B cell (primary cell): ENCODE data around the gene LRRC73. TPM values are rescaled to one million over a fixed set of nuclear protein-coding genes. Genes with fewer than 3 reads are reported as not detected.

Experiments
- ATAC-seq: fragments of 200-7000 bp; cut with Tn5 transposase; one replicate; pipeline ENCODE4 v1.10.0; 2021; ENCODE audit warnings: low read depth, mild to moderate bottlenecking, moderate number of reproducible peaks, moderate library complexity
- CTCF ChIA-PET: fragments of 350-600 bp; sonication (Branson Sonifier 250); formaldehyde crosslinking; loops from one replicate; lab custom pipeline; 2021; ENCODE audit warnings: antibody characterized with exemption, inconsistent platforms; lab: Charles Lee
- POLR2A ChIA-PET: fragments of 350-600 bp; sonication (Branson Sonifier 250); formaldehyde crosslinking; loops from one replicate; lab custom pipeline; 2021; ENCODE audit warnings: antibody characterized with exemption; lab: Charles Lee
- DNase-seq: peaks from one replicate; pipeline ENCODE4 v3.0.0; 2013
- H2AFZ ChIP-seq: 2 replicates; pipeline ENCODE4 v1.6.1; 2012; ENCODE audit warnings: mild to moderate bottlenecking, low read depth, low read length; ENCODE audit not compliant: insufficient read depth, poor library complexity, severe bottlenecking
- H3K27ac ChIP-seq, 2 donors: 1 replicate in 1 of 2; 2 replicates in 1 of 2; pipeline ENCODE4 v1.5.1; 2012 to 2013; ENCODE audit warnings: low read length in 2 of 2, mild to moderate bottlenecking in 2 of 2, moderate library complexity in 1 of 2
- H3K27me3 ChIP-seq, 4 experiments: fragments of 200-600 bp in 1 of 4; sonication (generic) in 1 of 4; replicated peaks in 1 of 4; 1 replicate in 2 of 4; 2 replicates in 2 of 4; pipeline versions ENCODE4 v1.6.1 to v1.7.0; 2013 to 2016; ENCODE audit warnings: low read length in 3 of 4, mild to moderate bottlenecking in 2 of 4, mixed read lengths in 1 of 4, moderate library complexity in 1 of 4; ENCODE audit not compliant: insufficient read depth in 4 of 4, control insufficient read depth in 3 of 4; ENCODE audit errors: control extremely low read depth in 1 of 4
- H3K36me3 ChIP-seq, 2 experiments: replicated peaks in 1 of 2; 1 replicate in 1 of 2; 2 replicates in 1 of 2; pipeline versions ENCODE4 v1.6.1 to v1.7.1; 2013; ENCODE audit warnings: low read length in 1 of 2; ENCODE audit not compliant: insufficient read depth in 2 of 2, control insufficient read depth in 1 of 2; ENCODE audit errors: control extremely low read depth in 1 of 2, extremely low read depth in 1 of 2
- H3K4me1 ChIP-seq, 2 donors: fragments of 200-600 bp in 1 of 2; sonication (generic) in 1 of 2; 1 replicate in 1 of 2; 2 replicates in 1 of 2; pipeline versions ENCODE4 v1.5.1 to v1.6.1; 2013 to 2017; ENCODE audit warnings: low read length in 2 of 2; ENCODE audit not compliant: control insufficient read depth in 2 of 2, insufficient read depth in 2 of 2
- H3K4me2 ChIP-seq: replicated peaks from 2 replicates; pipeline ENCODE3; 2012; ENCODE audit warnings: mild to moderate bottlenecking, low read depth, low read length; ENCODE audit not compliant: poor library complexity, severe bottlenecking
- H3K4me3 ChIP-seq, 5 experiments: fragments of 200-600 bp in 1 of 5; sonication (generic) in 1 of 5; 1 replicate in 3 of 5; 2 replicates in 2 of 5; pipeline versions ENCODE4 v1.5.1 to v1.7.0; 2011 to 2016; ENCODE audit warnings: low read length in 4 of 5, mild to moderate bottlenecking in 4 of 5, low read depth in 2 of 5, control low read depth in 1 of 5, moderate library complexity in 1 of 5; ENCODE audit not compliant: insufficient read depth in 1 of 5; ENCODE audit errors: control extremely low read depth in 1 of 5, extremely low read depth in 1 of 5
- H3K79me2 ChIP-seq: fragments of 200-600 bp; sonication (generic); one replicate; pipeline ENCODE4 v1.6.0; 2016; ENCODE audit warnings: low read length; ENCODE audit not compliant: control insufficient read depth, insufficient read depth
- H3K9ac ChIP-seq: fragments of 200-600 bp; sonication (generic); 2 replicates; pipeline ENCODE4 v1.6.1; 2017; ENCODE audit warnings: mild to moderate bottlenecking, low read length, moderate library complexity
- H3K9me3 ChIP-seq, 3 donors: one replicate each; pipeline versions ENCODE4 v1.6.1 to v1.7.1; 2013; ENCODE audit warnings: low read length in 2 of 3; ENCODE audit not compliant: control insufficient read depth in 2 of 3, insufficient read depth in 1 of 3; ENCODE audit errors: control extremely low read depth in 1 of 3
- H4K20me1 ChIP-seq: 2 replicates; pipeline ENCODE4 v1.6.0; 2012; ENCODE audit warnings: mild to moderate bottlenecking, low read length; ENCODE audit not compliant: insufficient read depth, control insufficient read depth, poor library complexity, severe bottlenecking
- H3K27ac Mint-ChIP-seq: one replicate; pipeline ENCODE4 v1.8.0; 2021; ENCODE audit warnings: mixed read lengths
- H3K27me3 Mint-ChIP-seq: one replicate; pipeline ENCODE4 v1.8.0; 2021; ENCODE audit warnings: mixed read lengths
- H3K4me1 Mint-ChIP-seq: one replicate; pipeline ENCODE4 v1.8.0; 2021; ENCODE audit warnings: mixed read lengths
- H3K4me3 Mint-ChIP-seq: one replicate; pipeline ENCODE4 v1.8.0; 2021; ENCODE audit warnings: mixed read lengths
- H3K9me3 Mint-ChIP-seq: one replicate; pipeline ENCODE4 v1.8.0; 2022; ENCODE audit warnings: mixed read lengths; ENCODE audit not compliant: insufficient read depth
- EZH2 ChIP-seq: IDR thresholded peaks from 2 replicates; pipeline ENCODE4 v1.6.1; 2012; ENCODE audit warnings: borderline replicate concordance, low read depth, mild to moderate bottlenecking, moderate library complexity, low read length; ENCODE audit not compliant: insufficient read depth, poor library complexity, severe bottlenecking
- WGBS: methylation state at CpG from one replicate; pipeline ENCODE4 v1.1.5; 2013; ENCODE audit warnings: missing lambda C conversion rate; ENCODE audit not compliant: insufficient coverage; 5-methylcytosine and 5-hydroxymethylcytosine counted together
- intact Hi-C: fragments of 100-400 bp; cut with micrococcal nuclease; formaldehyde crosslinking; loops from one replicate; pipeline ENCODE4 v1.10.0; 2022
- polyA plus RNA-seq: library from polyadenylated mRNA; depleted of rRNA; stranded (reverse); fragments of >200 nt; gene quantifications from 2 replicates; pipeline ENCODE4 v1.2.3, GENCODE V29; 2012
- total RNA-seq, 2 donors: library from RNA; stranded (reverse); fragments of 120-200 nt in 1 of 2; gene quantifications; 1 replicate in 1 of 2; 2 replicates in 1 of 2; pipeline versions ENCODE4 v1.2.3 to v1.2.4, GENCODE V29; 2013 to 2022
- TF ChIP-seq, protein P1 (sequence below): fragments of 200-600 bp; IDR thresholded peaks from one replicate; pipeline ENCODE4 v1.8.0; 2022; ENCODE audit warnings: antibody characterized with exemption, mild to moderate bottlenecking

The LRRC73 gene
- total and polyA plus RNA-seq, 2 donors (not counting 1 experiment from before 2014, with no cell fraction given), result 0.06 to 0.99 TPM

GRCh38 chr6:43506667-43507471, 3.3 kb downstream of the LRRC73 start:
- POLR2A ChIA-PET, result interaction anchor here (1.0 to 1.1 kb wide), 2 partner anchors 30 to 577 kb away, joined by 3 to 5 read pairs; partner anchors contain the start of gene CNPY3
- no peak overlapping the region for H3K9ac ChIP-seq

More at GRCh38 chr6:43506667-43507471, 3.3 kb downstream of the LRRC73 start:
- CTCF ChIA-PET, result interaction anchor here (0.5 to 6.4 kb wide), 35 partner anchors 9 to 577 kb away, joined by 3 to 69 read pairs (median 4); partner anchors contain the start of genes DLK2, DNPH1, POLR1C and TJAP1
- Mint-ChIP-seq H3K27me3 (peaks cover 10% of the 10 kb centered on the region), H3K27ac (no peak overlapping the region), H3K4me3 (no peak overlapping the region), H3K9me3 (no peaks in the 10 kb centered on the region), H3K4me1 (peaks cover 27% of the 10 kb centered on the region)
- H3K9me3 ChIP-seq, result peaks cover 0 to 3% (median 0%) of the 10 kb centered on the region in 3 donors
- peak; percentile 90 for DNase-seq
- H2AFZ ChIP-seq, result no peak overlapping the region
- intact Hi-C loops, result loop anchor here (1.0 to 5.0 kb wide), 7 partner anchors 53 to 605 kb away; partner anchors contain the start of genes DNPH1 and SRF
- H3K4me2 ChIP-seq, result peak overlapping the region; percentile 37
- H3K79me2 ChIP-seq, result peaks cover 4% of the 10 kb centered on the region
- peaks cover 0 to 29% of the 10 kb centered on the region in 2 experiments for H3K36me3 ChIP-seq
- no peak overlapping the region for H3K27ac ChIP-seq
- 33% methylated on average over 14 of the region's 14 CpGs for WGBS
- peaks cover 7% of the 10 kb centered on the region for H4K20me1 ChIP-seq
- H3K4me3 ChIP-seq, result no peak overlapping the region
- peak; percentile 57 for ATAC-seq
- TF ChIP-seq, protein P1, sequence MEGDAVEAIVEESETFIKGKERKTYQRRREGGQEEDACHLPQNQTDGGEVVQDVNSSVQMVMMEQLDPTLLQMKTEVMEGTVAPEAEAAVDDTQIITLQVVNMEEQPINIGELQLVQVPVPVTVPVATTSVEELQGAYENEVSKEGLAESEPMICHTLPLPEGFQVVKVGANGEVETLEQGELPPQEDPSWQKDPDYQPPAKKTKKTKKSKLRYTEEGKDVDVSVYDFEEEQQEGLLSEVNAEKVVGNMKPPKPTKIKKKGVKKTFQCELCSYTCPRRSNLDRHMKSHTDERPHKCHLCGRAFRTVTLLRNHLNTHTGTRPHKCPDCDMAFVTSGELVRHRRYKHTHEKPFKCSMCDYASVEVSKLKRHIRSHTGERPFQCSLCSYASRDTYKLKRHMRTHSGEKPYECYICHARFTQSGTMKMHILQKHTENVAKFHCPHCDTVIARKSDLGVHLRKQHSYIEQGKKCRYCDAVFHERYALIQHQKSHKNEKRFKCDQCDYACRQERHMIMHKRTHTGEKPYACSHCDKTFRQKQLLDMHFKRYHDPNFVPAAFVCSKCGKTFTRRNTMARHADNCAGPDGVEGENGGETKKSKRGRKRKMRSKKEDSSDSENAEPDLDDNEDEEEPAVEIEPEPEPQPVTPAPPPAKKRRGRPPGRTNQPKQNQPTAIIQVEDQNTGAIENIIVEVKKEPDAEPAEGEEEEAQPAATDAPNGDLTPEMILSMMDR, result peak; percentile 92
- no peak for TF ChIP-seq EZH2
- H3K4me1 ChIP-seq, result peaks cover 21 to 26% of the 10 kb centered on the region in 2 donors
- peaks cover 0 to 20% (median 8%) of the 10 kb centered on the region in 4 experiments for H3K27me3 ChIP-seq
